Mammary epithelial cell (primary cell): ENCODE measurements around the gene EI24.

Experiments
- EZH2 ChIP-seq: IDR thresholded peaks from 2 replicates; pipeline ENCODE4 v1.6.1; 2012; ENCODE audit warnings: low read length, inconsistent platforms, borderline replicate concordance
- TF ChIP-seq, protein P1 (sequence below), 2 donors: IDR thresholded peaks in 1 of 2; conservative IDR thresholded peaks in 1 of 2; 2 replicates each; pipeline ENCODE4 v1.5.1; 2011 to 2012; ENCODE audit warnings: inconsistent platforms in 2 of 2, low read length in 2 of 2, mild to moderate bottlenecking in 2 of 2, control low read depth in 1 of 2, low read depth in 1 of 2; ENCODE audit not compliant: insufficient read depth in 1 of 2; ENCODE audit errors: extremely low read depth in 1 of 2

DNA sequence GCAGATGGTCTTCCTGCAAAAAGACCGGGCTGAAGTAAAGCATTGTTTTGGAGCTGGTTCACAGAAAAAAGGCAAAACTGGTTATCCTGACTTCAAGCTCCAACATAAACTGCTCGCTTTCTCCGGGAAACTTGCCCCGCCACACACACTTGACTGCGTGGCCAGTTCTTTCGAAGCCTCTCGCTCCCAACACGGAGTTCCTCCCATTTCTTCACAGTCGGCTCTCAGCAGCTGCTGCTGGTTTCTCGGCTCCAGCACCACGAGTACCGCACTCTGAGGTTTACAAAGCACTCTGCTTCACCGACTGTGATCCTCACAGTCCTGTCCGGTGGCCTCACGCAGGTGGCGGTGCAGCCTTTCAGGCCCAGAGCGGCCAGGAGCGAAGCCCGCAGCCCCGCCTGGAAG lies 56.0 kb downstream of the EI24 start:
- TF ChIP-seq, protein P1, sequence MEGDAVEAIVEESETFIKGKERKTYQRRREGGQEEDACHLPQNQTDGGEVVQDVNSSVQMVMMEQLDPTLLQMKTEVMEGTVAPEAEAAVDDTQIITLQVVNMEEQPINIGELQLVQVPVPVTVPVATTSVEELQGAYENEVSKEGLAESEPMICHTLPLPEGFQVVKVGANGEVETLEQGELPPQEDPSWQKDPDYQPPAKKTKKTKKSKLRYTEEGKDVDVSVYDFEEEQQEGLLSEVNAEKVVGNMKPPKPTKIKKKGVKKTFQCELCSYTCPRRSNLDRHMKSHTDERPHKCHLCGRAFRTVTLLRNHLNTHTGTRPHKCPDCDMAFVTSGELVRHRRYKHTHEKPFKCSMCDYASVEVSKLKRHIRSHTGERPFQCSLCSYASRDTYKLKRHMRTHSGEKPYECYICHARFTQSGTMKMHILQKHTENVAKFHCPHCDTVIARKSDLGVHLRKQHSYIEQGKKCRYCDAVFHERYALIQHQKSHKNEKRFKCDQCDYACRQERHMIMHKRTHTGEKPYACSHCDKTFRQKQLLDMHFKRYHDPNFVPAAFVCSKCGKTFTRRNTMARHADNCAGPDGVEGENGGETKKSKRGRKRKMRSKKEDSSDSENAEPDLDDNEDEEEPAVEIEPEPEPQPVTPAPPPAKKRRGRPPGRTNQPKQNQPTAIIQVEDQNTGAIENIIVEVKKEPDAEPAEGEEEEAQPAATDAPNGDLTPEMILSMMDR (conservative IDR thresholded peaks at IDR 0.05 in 1 of 2, IDR thresholded peaks at IDR 0.05 in 1 of 2; ENCODE audit: extremely low read depth in 1 of 2, insufficient read depth in 1 of 2, low read depth in 1 of 2, low read length in 2 of 2): no peak
- no peak for TF ChIP-seq EZH2
